Upper lobe of left lung (tissue), 6 donors: Measurements from ENCODE around the gene ARAP1. TPM values are rescaled to one million over a fixed set of nuclear protein-coding genes. Genes with fewer than 3 reads are reported as not detected.

ENCODE experiments used
- ATAC-seq, 2 donors: fragments of 200-7000 bp; cut with Tn5 transposase; one replicate each; pipeline ENCODE4 v1.9.1; 2022; ENCODE audit warnings: mild to moderate bottlenecking in 2 of 2, moderate library complexity in 2 of 2; ENCODE audit not compliant: low FRiP score in 2 of 2
- DNase-seq, 2 donors: peaks; one replicate each; pipeline ENCODE4 v3.0.0-alpha.2; 2019 to 2020
- H3K27ac ChIP-seq, 4 donors: fragments of 200-600 bp; sonication (generic); one replicate each; pipeline ENCODE4 v1.5.1; 2016 to 2019
- H3K27me3 ChIP-seq, 4 donors: fragments of 200-600 bp; sonication (generic); one replicate each; pipeline ENCODE4 v1.5.1; 2017 to 2019
- H3K36me3 ChIP-seq, 4 donors: fragments of 200-600 bp; sonication (generic); one replicate each; pipeline ENCODE4 v1.5.1; 2016 to 2019
- H3K4me1 ChIP-seq, 4 donors: fragments of 200-600 bp; sonication (generic); one replicate each; pipeline ENCODE4 v1.5.1; 2018 to 2019
- H3K4me3 ChIP-seq, 4 donors: fragments of 200-600 bp; sonication (generic); one replicate each; pipeline ENCODE4 v1.5.1; 2017 to 2019; ENCODE audit warnings: mild to moderate bottlenecking in 2 of 4, moderate library complexity in 1 of 4
- H3K9me3 ChIP-seq, 4 donors: fragments of 200-600 bp; sonication (generic); one replicate each; pipeline ENCODE4 v1.5.1; 2018 to 2019
- CTCF ChIP-seq, 6 experiments: fragments of 450-650 bp in 4 of 6; fragments of 200-600 bp in 2 of 6; sonication (generic) in 2 of 6; IDR thresholded peaks; one replicate each; pipeline ENCODE4 v1.5.1; 2016 to 2019; ENCODE audit warnings: antibody characterized with exemption in 6 of 6
- EP300 ChIP-seq, 4 donors: sonication (generic); formaldehyde crosslinking; IDR thresholded peaks; one replicate each; pipeline ENCODE4 v1.5.1; 2017; ENCODE audit warnings: antibody characterized with exemption in 4 of 4, control low read depth in 2 of 4
- POLR2A ChIP-seq, 4 donors: fragments of 450-650 bp; IDR thresholded peaks; one replicate each; pipeline ENCODE4 v1.5.1; 2016 to 2017; ENCODE audit warnings: antibody characterized with exemption in 4 of 4, mild to moderate bottlenecking in 2 of 4
- POLR2AphosphoS5 ChIP-seq, 2 donors: sonication (generic); formaldehyde crosslinking; IDR thresholded peaks; one replicate each; pipeline ENCODE4 v1.5.1; 2017; ENCODE audit warnings: antibody characterized with exemption in 2 of 2
- WGBS, 2 donors: methylation state at CpG; one replicate each; pipeline ENCODE4 v1.1.5; 2017 to 2018; 5-methylcytosine and 5-hydroxymethylcytosine counted together
- total RNA-seq, 6 donors: library from RNA; depleted of rRNA in 4 of 6; stranded (reverse); fragments of >200 nt in 4 of 6; gene quantifications; one replicate each; pipeline versions ENCODE4 v1.1.0 to v1.2.1, GENCODE V29; 2016 to 2021
- donor health status: DM: no; HTN: no; CAD: no; lungs with moderate emphysema.
- donor health status: DM: no; HTN: yes; CAD: no; lungs with severe emphysema.

The ARAP1 gene
- total RNA-seq, 6 donors from 2014 or later = 217 to 1,154 (median 269) TPM

DNA sequence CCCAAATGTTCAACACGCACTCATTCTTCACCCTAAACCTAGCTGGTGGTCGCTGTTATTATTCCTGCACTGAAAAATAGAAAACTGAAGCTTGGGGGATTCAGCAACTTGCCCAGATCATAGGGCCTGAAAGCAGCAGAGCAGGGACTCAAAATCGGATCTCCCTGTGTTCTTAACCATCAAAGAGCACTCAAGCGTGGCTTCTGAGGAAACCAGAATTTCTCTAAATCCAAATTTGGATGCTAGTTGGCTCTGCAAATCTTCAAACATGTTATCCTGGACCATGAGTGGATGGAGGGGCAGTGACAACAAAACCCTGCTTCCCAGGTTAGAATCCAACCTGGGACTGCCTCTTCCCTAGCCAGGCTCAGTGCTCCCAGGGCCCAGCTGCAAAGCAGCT lies 11.6 kb upstream of the ARAP1 start:
- no peak overlapping the region for H3K4me3 ChIP-seq
- DNase-seq = no peak
- no peak for ATAC-seq
- 74 to 83% methylated on average over 4 of the region's 4 CpGs for WGBS, 2 donors
- TF ChIP-seq POLR2AphosphoS5 (IDR thresholded peaks at IDR 0.05) = no peak
- TF ChIP-seq POLR2A (IDR thresholded peaks at IDR 0.05) = no peak
- TF ChIP-seq CTCF (IDR thresholded peaks at IDR 0.05) = no peak
- no peak for TF ChIP-seq EP300 (IDR thresholded peaks at IDR 0.05)
- H3K9me3 ChIP-seq = no peaks in the 10 kb centered on the region
- H3K27me3 ChIP-seq = no peaks in the 10 kb centered on the region
- H3K36me3 ChIP-seq = peaks cover 0 to 4% (median 0%) of the 10 kb centered on the region in 4 donors
- H3K4me1 ChIP-seq = peaks cover 0 to 22% (median 15%) of the 10 kb centered on the region in 4 donors
- H3K27ac ChIP-seq = peak overlapping the region in 2 of 4 donors; percentile 2 to 45

DNA sequence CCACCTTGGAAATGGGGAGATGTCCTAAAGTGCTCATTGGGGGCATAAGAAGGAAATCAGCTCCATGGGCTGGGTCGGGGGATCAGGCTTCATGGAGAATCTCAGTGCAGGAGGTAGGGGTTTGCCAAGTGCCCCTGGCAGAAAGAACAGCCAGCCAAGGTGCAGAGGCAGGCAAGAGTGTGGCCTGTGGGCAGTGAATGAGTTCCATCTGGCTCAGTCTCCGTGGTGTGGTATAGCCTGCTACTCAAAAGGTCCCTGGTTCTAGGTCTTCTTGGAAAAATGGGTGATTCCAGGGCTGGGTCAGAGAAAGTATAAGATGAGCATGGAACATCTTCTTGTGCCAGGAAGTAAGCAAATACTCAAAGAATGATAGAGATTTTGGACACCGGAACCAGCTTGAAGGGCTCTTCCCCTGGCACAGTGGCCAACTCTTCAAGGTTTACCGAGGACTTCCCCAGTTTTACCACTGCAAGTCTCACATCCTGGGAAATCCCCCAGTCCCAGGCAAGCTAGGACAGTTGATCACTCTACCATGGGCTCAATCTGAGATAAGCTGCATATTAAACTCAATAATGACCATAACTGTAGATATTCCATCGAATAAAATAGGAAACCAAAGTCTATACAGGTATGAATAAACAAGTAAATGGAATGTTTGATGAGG lies 10.6 kb upstream of the ARAP1 start:
- Histone ChIP-seq H3K4me1 (peaks cover 0 to 30% (median 16%) of the 10 kb centered on the region in 4 donors), H3K27ac (no peak overlapping the region)

DNA sequence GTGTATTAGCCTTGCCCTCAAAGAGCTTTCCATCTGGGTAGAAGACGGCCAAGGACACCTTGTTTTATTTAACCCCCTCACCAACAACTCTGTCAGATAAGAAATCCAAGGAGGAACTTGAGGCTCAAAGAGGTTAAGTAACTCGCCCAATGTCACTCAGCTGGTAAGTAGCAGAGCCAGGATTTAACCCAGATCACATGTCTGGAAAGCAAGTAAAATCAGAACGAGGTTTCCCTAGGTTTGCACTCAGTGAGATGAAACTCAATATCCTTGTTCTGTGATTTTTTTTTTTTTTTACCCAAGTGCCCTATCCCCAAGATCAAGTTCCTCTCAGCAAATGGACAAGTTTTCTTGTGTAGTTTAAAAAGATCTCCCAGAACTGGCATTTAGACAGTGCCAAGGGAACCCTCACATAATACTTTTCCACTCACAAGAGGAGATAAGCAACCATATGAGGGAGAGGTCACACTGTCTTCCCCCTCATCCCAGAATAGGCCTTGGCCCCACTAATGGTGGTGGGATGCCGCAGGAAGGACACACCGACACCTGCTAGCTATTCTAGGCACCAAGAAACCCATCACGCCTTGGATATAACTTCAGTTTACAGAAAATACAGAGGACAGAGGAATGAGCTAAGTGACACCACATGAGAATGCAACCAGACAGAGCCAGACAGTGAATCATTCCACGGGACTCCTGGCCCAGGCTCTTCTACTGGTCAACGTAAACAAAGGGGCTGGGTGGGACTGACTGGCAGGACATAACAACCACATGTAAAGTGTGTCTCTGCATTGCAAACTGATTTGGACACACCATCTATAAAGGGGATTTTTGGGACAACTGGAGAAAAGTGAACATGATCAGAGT lies 8.6 kb upstream of the ARAP1 start:
- TF ChIP-seq CTCF (IDR thresholded peaks at IDR 0.05) (no peak), EP300 (IDR thresholded peaks at IDR 0.05) (no peak), POLR2AphosphoS5 (IDR thresholded peaks at IDR 0.05) (no peak), POLR2A (IDR thresholded peaks at IDR 0.05) (no peak)
- Histone ChIP-seq H3K4me3 (no peak overlapping the region), H3K36me3 (peaks cover 0 to 31% (median 6%) of the 10 kb centered on the region in 4 donors), H3K4me1 (peaks cover 0 to 30% (median 16%) of the 10 kb centered on the region in 4 donors), H3K27me3 (no peaks in the 10 kb centered on the region), H3K9me3 (no peaks in the 10 kb centered on the region), H3K27ac (no peak overlapping the region)
- WGBS, 2 donors = 62 to 69% methylated on average over 8 of the region's 8 CpGs
- DNase-seq (no peak), ATAC-seq (peak in 1 of 2 donors; percentile 48)

More for the DNA sequence above, 10.6 kb upstream of the ARAP1 start:
- TF ChIP-seq EP300 (IDR thresholded peaks at IDR 0.05) (no peak), CTCF (IDR thresholded peaks at IDR 0.05) (no peak), POLR2AphosphoS5 (IDR thresholded peaks at IDR 0.05) (no peak), POLR2A (IDR thresholded peaks at IDR 0.05) (no peak)
- ATAC-seq = no peak
- WGBS, 2 donors = 45 to 72% methylated on average over 5 of the region's 5 CpGs
- H3K4me3 ChIP-seq = no peak overlapping the region
- DNase-seq = no peak
- peaks cover 0 to 14% (median 1%) of the 10 kb centered on the region in 4 donors for H3K36me3 ChIP-seq
- H3K27me3 ChIP-seq = no peaks in the 10 kb centered on the region
- no peaks in the 10 kb centered on the region for H3K9me3 ChIP-seq

DNA sequence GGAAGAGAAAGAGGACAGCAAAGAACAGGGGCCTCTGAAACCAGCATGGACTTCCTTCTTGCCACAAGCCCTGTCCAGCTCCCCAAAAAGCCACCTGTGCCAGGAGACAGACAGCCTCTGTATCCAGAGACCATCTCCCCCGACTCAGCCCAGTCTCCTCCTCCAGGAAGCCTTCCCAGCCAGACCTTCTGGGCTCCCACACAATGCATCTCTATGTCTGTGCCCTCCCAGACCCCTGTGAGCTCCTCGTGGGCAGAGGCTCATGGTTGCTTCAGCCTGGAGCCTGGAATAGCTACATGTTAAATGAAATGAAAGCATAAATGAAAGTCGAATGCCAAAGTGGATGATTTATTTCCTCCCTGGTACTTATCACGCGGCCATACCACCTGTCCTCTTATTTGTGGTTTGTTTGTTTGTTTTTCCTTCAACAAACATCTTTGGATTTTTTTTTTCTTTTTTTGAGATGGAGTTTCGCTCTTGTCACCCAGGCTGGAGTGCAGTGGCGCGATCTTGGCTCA lies 7.3 kb upstream of the ARAP1 start:
- DNase-seq (no peak), ATAC-seq (no peak)
- no peaks in the 10 kb centered on the region for H3K9me3 ChIP-seq
- H3K27ac ChIP-seq = peak overlapping the region in 1 of 4 donors; percentile 25
- no peak overlapping the region for H3K4me3 ChIP-seq
- 75 to 76% methylated on average over 8 of the region's 8 CpGs for WGBS, 2 donors
- H3K36me3 ChIP-seq = peaks cover 0 to 31% (median 8%) of the 10 kb centered on the region in 4 donors
- H3K27me3 ChIP-seq = no peaks in the 10 kb centered on the region
- TF ChIP-seq POLR2AphosphoS5 (IDR thresholded peaks at IDR 0.05) = no peak
- no peak for TF ChIP-seq POLR2A (IDR thresholded peaks at IDR 0.05)
- TF ChIP-seq EP300 (IDR thresholded peaks at IDR 0.05) = no peak
- H3K4me1 ChIP-seq = peaks cover 0 to 30% (median 16%) of the 10 kb centered on the region in 4 donors
